ENCODE measurements around the gene TGFB1.

DNA sequence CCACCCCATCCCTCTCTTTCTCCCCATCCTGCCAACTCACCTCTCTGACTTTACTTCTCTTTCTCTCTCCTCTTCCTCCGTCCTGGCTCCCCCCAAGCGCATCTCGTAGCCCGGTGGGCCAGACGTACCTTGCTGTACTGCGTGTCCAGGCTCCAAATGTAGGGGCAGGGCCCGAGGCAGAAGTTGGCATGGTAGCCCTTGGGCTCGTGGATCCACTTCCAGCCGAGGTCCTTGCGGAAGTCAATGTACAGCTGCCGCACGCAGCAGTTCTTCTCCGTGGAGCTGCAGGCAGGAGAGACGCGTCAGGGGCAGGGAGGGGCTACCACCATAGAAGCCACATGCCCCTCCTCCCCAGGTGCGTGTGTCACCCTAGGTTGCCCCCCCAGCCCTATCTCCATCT, 21.7 kb downstream of the TGFB1 start:
- no peak for TF ChIP-seq EZH2phosphoT487 (IDR thresholded peaks at IDR 0.05; ENCODE audit: borderline replicate concordance)
- TF ChIP-seq, protein P1, sequence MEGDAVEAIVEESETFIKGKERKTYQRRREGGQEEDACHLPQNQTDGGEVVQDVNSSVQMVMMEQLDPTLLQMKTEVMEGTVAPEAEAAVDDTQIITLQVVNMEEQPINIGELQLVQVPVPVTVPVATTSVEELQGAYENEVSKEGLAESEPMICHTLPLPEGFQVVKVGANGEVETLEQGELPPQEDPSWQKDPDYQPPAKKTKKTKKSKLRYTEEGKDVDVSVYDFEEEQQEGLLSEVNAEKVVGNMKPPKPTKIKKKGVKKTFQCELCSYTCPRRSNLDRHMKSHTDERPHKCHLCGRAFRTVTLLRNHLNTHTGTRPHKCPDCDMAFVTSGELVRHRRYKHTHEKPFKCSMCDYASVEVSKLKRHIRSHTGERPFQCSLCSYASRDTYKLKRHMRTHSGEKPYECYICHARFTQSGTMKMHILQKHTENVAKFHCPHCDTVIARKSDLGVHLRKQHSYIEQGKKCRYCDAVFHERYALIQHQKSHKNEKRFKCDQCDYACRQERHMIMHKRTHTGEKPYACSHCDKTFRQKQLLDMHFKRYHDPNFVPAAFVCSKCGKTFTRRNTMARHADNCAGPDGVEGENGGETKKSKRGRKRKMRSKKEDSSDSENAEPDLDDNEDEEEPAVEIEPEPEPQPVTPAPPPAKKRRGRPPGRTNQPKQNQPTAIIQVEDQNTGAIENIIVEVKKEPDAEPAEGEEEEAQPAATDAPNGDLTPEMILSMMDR (conservative IDR thresholded peaks at IDR 0.05; ENCODE audit: low read length), result no peak

All from Loucy (cell line).